ENCODE data around the gene COL9A3. TPM values are rescaled to one million over a fixed set of nuclear protein-coding genes. Genes with fewer than 3 reads are reported as not detected.
A peak's percentile ranks its signal among the peaks of the same experiment; 100 is the strongest.

Gene COL9A3
- polyA plus RNA-seq, 10 donors, result 6.2 to 21.9 (median 11.0) TPM

DNA sequence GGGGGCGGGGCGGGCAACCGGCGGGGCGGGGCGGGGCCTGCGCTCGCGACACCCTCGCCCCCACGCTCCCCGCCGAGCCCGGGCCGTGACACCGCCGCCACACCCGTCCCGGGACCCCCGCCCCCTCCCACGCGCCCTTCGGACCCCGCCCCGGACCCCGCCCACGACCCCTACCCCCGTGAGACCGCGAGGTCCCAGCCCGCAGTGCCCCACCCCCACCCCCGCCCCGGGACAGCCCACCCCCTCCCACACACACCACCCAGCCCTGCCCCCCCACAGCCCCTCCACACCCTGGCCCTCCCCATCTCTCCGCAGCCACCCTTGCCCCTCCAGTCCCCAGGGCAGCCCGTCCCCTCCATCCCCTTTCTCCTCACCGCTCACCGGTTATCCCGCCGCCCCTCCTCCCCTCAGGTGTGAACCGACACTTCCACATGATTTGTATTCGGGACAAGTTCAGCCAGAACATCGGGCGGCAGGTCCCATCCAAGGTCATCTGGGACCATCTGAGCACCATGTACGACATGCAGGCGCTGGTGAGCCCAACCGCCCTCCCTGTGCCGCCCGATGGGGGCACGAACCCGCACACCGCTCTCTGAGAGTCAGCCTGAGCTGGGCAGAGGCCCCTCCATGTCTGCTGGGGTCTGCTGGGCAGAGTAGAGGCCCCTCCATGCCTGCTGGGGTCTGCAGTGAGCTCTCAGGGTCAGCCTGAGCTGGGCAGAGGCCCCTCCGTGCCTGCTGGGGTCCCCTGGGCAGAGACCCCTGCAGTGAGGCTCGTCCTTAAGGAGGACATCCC lies 20.0 kb upstream of the COL9A3 start:
- DNase-seq, result no peak

- DNase-seq, result no peak
Observed at GRCh38 chr20:62797671-62798532, 18.9 kb upstream of the COL9A3 start.

DNA sequence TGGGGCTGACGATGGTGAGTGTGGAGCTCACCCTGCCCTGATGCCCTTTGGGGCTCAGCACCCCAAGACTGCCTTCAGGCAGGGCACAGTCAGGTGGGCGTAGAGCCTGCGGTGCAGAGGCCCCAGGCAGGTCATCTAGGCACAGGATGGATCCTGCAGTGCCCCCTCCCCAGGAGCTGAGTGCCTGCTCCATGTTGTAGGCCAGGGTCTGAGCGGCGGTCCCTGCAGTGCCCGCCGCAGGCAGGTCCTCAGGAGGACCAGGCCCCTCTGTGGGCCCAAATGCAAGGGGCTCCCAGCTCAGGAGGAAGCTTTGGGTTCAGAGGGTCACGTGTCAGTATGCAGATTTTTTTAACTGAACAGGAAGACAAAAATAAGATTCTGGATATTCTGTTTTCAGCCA lies 17.8 kb upstream of the COL9A3 start:
- DNase-seq, result no peak

DNA sequence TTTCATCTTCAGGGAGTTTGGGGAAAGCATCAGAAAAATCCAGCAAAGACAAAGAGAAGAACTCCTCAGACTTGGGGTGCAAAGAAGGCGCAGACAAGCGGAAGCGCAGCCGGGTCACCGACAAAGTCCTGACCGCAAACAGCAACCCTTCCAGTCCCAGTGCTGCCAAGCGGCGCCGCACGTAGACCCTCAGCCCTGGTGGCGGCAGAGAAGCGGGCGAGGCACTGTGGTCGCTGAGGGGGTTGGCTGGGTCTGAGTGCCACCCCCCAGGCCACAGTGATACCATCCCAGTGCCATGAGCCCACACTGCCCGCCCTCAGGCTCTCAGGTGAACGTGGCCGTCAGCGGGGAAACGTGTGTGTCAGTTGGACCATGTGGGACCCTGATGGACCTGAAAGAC lies 17.4 kb upstream of the COL9A3 start:
- DNase-seq, result no peak

DNA sequence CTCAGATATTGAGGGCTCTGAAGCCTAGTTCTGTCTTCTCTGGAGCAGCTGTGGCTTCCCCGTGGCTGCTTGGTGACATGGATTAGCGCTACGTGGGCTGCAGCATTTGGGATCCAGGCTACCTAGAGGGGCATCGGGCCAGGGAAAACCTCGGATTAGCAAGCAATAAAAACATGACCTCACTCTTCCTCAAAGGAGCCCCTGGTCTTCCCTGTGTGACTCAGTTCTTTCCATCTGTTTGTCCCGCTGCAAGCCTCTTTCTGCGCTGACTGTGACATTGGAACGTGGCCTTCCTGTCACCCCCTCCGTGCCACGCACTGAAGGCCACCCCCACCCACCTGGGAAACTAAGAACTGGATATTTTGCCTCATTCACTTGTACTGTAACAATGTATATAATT lies 17.0 kb upstream of the COL9A3 start:
- no peak for DNase-seq

GRCh38 chr20:62800314-62801259 lies 16.3 kb upstream of the COL9A3 start:
- DNase-seq, result no peak

- no peak for DNase-seq
Observed at GRCh38 chr20:62801284-62802010, 15.4 kb upstream of the COL9A3 start.

DNA sequence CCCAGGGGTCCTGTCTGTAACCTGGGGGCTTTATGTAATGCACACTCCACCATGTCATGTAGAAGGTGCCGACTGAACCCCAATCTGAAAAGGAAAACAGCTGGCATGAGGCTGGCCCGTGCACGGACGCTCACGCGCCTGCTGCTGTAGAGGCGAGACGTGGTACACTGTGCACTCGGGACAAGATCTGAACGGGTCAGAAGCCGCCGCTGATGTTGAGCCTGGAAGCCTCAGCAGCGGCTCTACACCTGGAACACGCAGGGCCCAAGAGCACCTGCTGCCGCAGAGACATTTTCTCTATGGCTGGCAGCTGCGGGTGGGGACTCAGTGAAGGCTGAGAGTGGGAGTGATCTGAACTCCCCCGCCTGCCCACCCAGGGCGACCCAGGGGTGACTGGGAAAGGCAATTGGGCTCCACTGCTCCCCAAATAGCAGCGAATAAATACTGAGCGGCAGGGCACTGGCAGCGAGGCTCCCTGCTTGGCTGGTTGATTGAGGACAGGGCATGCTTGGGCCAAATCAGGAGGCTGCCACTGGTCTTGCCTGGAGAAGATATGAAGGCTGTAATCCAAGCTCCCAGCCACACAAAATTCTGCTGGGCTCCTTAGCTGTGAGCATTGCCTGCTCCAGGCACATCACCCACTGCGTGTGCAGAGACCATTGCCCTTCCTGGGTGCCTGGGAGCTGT lies 14.7 kb upstream of the COL9A3 start:
- DNase-seq, result no peak

- no peak for DNase-seq
Observed at GRCh38 chr20:62804021-62804626, 12.7 kb upstream of the COL9A3 start.

GRCh38 chr20:62804627-62805154 lies 12.2 kb upstream of the COL9A3 start, which contains the start of gene OGFR:
Gene OGFR, plus strand, starts transcription at chr20:62804835. Its CDS starts 25 bp downstream, at chr20:62804860.
- DNase-seq, result peak; percentile 58 to 90 (median 82)

DNA sequence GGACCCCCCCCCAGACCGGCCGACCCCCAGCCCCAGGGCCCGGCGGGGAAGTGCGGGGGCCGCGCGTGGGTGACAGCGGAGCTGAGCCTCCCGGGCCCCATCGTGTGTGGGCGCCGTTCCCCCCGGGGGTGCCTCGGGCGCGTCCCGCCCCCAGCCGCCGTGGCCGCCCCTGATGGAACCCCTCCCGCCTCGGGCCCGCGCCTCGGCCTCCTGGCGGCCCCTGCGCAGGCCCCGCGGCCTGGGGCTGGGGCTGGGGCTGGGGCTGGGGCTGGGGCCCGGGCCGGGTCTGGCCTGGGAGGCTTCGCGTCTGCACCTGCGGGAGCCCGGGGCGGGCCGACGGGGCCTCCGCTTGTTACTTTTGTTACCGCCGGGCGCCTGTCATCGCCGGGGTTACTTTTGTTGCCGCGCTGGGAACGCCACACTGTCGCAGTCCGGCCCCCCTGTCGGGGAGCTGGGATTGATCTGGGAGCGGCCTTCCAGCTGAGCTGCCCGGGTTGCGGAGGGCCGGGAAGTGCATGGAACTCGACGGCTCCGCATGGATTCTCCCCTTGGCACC lies 11.6 kb upstream of the COL9A3 start:
- DNase-seq, result no peak

GRCh38 chr20:62805711-62806382 lies 11.0 kb upstream of the COL9A3 start:
- DNase-seq, result no peak

- no peak for DNase-seq
Observed at GRCh38 chr20:62806383-62807050, 10.3 kb upstream of the COL9A3 start.

- DNase-seq, result peak in 1 of 3 donors; percentile 9
Observed at GRCh38 chr20:62807444-62808210, 9.2 kb upstream of the COL9A3 start.

- peak in 2 of 3 donors; percentile 66 to 81 for DNase-seq
Observed at GRCh38 chr20:62808211-62808865, 8.5 kb upstream of the COL9A3 start.

DNA sequence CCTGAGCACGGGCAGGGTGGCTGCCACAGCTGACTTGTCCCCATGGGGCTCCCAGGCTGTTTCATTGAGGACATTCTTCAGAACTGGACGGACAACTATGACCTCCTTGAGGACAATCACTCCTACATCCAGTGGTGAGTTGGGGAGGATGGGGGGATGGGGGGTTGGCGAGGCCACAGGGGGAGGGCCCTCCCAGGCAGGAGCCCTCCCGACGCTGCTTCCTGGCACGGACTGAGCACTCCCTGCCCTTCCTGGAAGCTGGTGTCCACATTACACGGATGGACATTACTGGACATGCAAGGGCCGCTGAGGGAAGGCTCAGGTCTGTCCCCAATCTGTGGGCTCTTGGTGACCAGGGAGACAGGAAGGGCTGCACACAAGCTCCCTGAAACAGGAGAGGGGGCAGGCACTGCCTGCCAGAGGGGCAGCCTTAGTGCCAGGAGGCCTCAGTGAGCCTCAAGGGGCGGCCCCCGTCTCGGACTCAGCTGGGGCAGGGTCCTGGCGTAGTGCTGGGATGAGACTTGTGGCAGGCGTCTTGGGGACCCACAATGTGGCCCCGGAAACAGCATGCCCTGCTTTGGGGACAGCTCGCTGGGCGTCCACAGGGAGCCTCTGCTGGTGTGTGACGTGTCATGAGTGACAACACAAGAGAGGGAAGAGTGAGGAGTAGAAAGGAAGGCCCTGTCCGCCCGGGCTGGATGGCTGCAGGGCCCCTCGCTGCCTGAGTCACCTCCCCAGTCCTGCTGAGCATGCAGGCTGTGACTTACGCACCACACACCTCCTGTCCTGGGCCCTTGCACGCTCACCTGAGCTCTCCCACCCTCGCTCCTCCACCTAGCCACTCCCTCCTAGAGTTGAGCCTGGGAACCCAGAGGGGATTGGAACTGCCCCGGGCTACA lies 7.1 kb upstream of the COL9A3 start:
- DNase-seq, result no peak

Measured in muscle of back (tissue), 11 donors.